ENCODE data around the gene DSE.
"Not testable (repeated sequence)": the region's sequence is repeated elsewhere in the genome, so short reads cannot be mapped to it uniquely, and the experiment has no call there.

Gene DSE

GRCh38 chr6:116370760-116371119, at the start of gene DSE:
Gene DSE, plus strand, starts transcription at chr6:116370947. Its CDS starts 28,304 bp downstream, at chr6:116399251.
- peak; percentile 54 for DNase-seq (ENCODE audit: low spot score)

GRCh38 chr6:116321933-116322332, 48.8 kb upstream of the DSE start:
- not testable (repeated sequence) for DNase-seq (ENCODE audit: low spot score)

- DNase-seq (ENCODE audit: low spot score): no peak
Measured at GRCh38 chr6:116323863-116324262, 46.9 kb upstream of the DSE start.

- not testable (repeated sequence) for DNase-seq (ENCODE audit: low spot score)
Measured at GRCh38 chr6:116325634-116326132, 45.1 kb upstream of the DSE start.

GRCh38 chr6:116326181-116326671, 44.5 kb upstream of the DSE start:
- peak; percentile 10 for DNase-seq (ENCODE audit: low spot score)

- DNase-seq (ENCODE audit: low spot score): no peak
Measured at GRCh38 chr6:116326996-116327395, 43.8 kb upstream of the DSE start.

- DNase-seq (ENCODE audit: low spot score): no peak
Measured at GRCh38 chr6:116327803-116328527, 42.8 kb upstream of the DSE start.

GRCh38 chr6:116328528-116328903, 42.2 kb upstream of the DSE start:
- DNase-seq (ENCODE audit: low spot score): no peak

- DNase-seq (ENCODE audit: low spot score): no peak
Measured at GRCh38 chr6:116329156-116329555, 41.6 kb upstream of the DSE start.

- no peak for DNase-seq (ENCODE audit: low spot score)
Measured at GRCh38 chr6:116330511-116330910, 40.2 kb upstream of the DSE start.

GRCh38 chr6:116332096-116332495, 38.7 kb upstream of the DSE start:
- DNase-seq (ENCODE audit: low spot score): no peak

- not testable (repeated sequence) for DNase-seq (ENCODE audit: low spot score)
Measured at GRCh38 chr6:116334638-116335409, 35.9 kb upstream of the DSE start.

- DNase-seq (ENCODE audit: low spot score): no peak
Measured at GRCh38 chr6:116335612-116336215, 35.0 kb upstream of the DSE start.

GRCh38 chr6:116338943-116339342, 31.8 kb upstream of the DSE start:
- DNase-seq (ENCODE audit: low spot score): no peak

GRCh38 chr6:116340625-116341024, 30.1 kb upstream of the DSE start:
- DNase-seq (ENCODE audit: low spot score): not testable (repeated sequence)

- DNase-seq (ENCODE audit: low spot score): no peak
Measured at GRCh38 chr6:116349216-116349615, 21.5 kb upstream of the DSE start.

- DNase-seq (ENCODE audit: low spot score): no peak
Measured at GRCh38 chr6:116351101-116351500, 19.6 kb upstream of the DSE start.

- no peak for DNase-seq (ENCODE audit: low spot score)
Measured at GRCh38 chr6:116352515-116353471, 18.0 kb upstream of the DSE start.

- DNase-seq (ENCODE audit: low spot score): no peak
Measured at GRCh38 chr6:116354236-116354635, 16.5 kb upstream of the DSE start.

- no peak for DNase-seq (ENCODE audit: low spot score)
Measured at GRCh38 chr6:116355796-116356195, 15.0 kb upstream of the DSE start.

GRCh38 chr6:116359131-116359530, 11.6 kb upstream of the DSE start:
- no peak for DNase-seq (ENCODE audit: low spot score)

GRCh38 chr6:116359835-116360234, 10.9 kb upstream of the DSE start:
- no peak for DNase-seq (ENCODE audit: low spot score)
